ENCODE results near the gene TBX4. TPM values are rescaled to one million over a fixed set of nuclear protein-coding genes. Genes with fewer than 3 reads are reported as not detected.

Gene TBX4
- total and polyA plus RNA-seq, 9 of the 15 experiments (the other 6 are each of a cell fraction or from before 2014, with no cell fraction given): not detected

DNA sequence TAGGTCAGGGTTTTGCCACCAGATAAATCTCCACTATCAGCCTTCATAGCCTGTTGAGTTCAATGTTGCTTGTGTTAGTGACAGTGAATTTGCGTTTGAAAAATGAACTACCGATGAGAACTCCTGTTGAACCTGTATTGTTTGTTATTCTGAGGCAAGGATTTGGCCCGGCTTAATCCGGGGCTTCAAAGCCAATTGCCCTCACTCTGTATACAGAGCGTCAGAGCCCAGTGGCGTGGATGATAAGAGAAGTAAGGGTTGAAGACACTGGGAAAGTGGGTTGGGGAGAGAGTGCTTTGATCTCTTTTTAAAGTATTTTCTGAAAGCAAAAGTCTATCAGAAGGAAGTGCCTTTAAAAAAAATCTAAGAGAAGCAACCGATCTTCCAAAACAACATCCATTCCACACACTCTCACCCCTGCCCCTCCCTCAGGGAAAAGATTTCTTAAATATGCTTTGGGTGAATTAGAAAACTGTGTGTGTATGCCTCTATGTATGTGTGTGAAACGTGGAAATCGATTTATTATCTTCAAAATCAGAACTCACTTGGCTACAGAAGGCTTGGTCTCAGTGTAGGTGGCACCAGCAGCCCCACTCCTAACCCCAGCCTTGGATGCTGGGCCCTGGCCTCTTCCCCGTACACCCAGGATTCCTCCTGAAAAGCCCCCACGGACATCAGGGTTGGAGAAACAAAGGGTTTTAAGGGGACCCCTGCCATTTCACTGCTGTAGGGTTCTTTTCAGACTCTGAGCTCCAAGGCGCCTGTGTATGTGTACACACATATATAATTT, 8.8 kb downstream of the TBX4 start (continued):
- no peak for TF ChIP-seq SNRNP70 (optimal IDR thresholded peaks at IDR 0.05; ENCODE audit: low read depth, low read length)
- TF ChIP-seq ZBED1 (IDR thresholded peaks at IDR 0.05): no peak
- no peak for TF ChIP-seq SMC3 (conservative IDR thresholded peaks at IDR 0.05; ENCODE audit: insufficient read depth, low read depth, low read length)
- TF ChIP-seq CBX3 (IDR thresholded peaks at IDR 0.05; ENCODE audit: borderline replicate concordance in 1 of 2, low read length in 2 of 2): no peak
- TF ChIP-seq EGR1 (conservative IDR thresholded peaks at IDR 0.05): no peak
- no peak for TF ChIP-seq CHD7 (IDR thresholded peaks at IDR 0.05; ENCODE audit: low read depth, low read length)
- no peak for TF ChIP-seq PKNOX1 (IDR thresholded peaks at IDR 0.05)
- TF ChIP-seq YBX1 (IDR thresholded peaks at IDR 0.05): no peak
- no peak for TF ChIP-seq HDAC3 (IDR thresholded peaks at IDR 0.05; ENCODE audit: borderline replicate concordance, partially characterized antibody)
- TF ChIP-seq POU5F1 (IDR thresholded peaks at IDR 0.05; ENCODE audit: borderline replicate concordance, low read depth, low read length, partially characterized antibody): no peak
- no peak for TF ChIP-seq GTF2F1 (IDR thresholded peaks at IDR 0.05; ENCODE audit: low read depth, low read length)
- TF ChIP-seq JUNB (CRISPR knock-in tag; conservative IDR thresholded peaks at IDR 0.05): no peak

Data from K562 (cell line).